ENCODE data around the gene DNAJC4.

The DNAJC4 gene

GRCh38 chr11:64226507-64227051 lies 3.8 kb upstream of the DNAJC4 start:
- peak overlapping the region; percentile 74 for H3K27ac ChIP-seq (ENCODE audit: low read depth, low read length, poor library complexity, severe bottlenecking)
- no peak overlapping the region for H2AFZ ChIP-seq (ENCODE audit: low read length)
- H3F3A ChIP-seq (ENCODE audit: insufficient read depth, low read length): no peaks in the 10 kb centered on the region
- H3K9me3 ChIP-seq (ENCODE audit: low read length): no peaks in the 10 kb centered on the region
- H3K4me1 ChIP-seq (ENCODE audit: insufficient read depth, low read length, severe bottlenecking): peaks cover 50% of the 10 kb centered on the region
- no peaks in the 10 kb centered on the region for H3K27me3 ChIP-seq (ENCODE audit: insufficient read depth, low read length)
- H3K4me2 ChIP-seq (ENCODE audit: low read length): peak overlapping the region; percentile 94
- no peak for TF ChIP-seq EZH2 (IDR thresholded peaks at IDR 0.05; ENCODE audit: borderline replicate concordance, low read length)
- TF ChIP-seq, protein P1, sequence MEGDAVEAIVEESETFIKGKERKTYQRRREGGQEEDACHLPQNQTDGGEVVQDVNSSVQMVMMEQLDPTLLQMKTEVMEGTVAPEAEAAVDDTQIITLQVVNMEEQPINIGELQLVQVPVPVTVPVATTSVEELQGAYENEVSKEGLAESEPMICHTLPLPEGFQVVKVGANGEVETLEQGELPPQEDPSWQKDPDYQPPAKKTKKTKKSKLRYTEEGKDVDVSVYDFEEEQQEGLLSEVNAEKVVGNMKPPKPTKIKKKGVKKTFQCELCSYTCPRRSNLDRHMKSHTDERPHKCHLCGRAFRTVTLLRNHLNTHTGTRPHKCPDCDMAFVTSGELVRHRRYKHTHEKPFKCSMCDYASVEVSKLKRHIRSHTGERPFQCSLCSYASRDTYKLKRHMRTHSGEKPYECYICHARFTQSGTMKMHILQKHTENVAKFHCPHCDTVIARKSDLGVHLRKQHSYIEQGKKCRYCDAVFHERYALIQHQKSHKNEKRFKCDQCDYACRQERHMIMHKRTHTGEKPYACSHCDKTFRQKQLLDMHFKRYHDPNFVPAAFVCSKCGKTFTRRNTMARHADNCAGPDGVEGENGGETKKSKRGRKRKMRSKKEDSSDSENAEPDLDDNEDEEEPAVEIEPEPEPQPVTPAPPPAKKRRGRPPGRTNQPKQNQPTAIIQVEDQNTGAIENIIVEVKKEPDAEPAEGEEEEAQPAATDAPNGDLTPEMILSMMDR (IDR thresholded peaks at IDR 0.05; ENCODE audit: low read length): no peak
- peak overlapping the region; percentile 90 for H3K4me3 ChIP-seq (ENCODE audit: low read depth, low read length, poor library complexity, severe bottlenecking)
- peaks cover 21% of the 10 kb centered on the region; the same call in 1 of the 2 replicates for H3K36me3 ChIP-seq (ENCODE audit: insufficient read depth, low read length)
- H3K9me2 ChIP-seq (ENCODE audit: low read depth, low read length): no peaks in the 10 kb centered on the region
- no peaks in the 10 kb centered on the region for H3K79me2 ChIP-seq (ENCODE audit: insufficient read depth, low read length)
- H3K9ac ChIP-seq (ENCODE audit: low read length): peak overlapping the region; percentile 99
- no peaks in the 10 kb centered on the region for H4K20me1 ChIP-seq (ENCODE audit: insufficient read depth, low read length)

GRCh38 chr11:64227405-64227956 lies 2.9 kb upstream of the DNAJC4 start:
- Histone ChIP-seq H3K4me1 (ENCODE audit: insufficient read depth, low read length, severe bottlenecking) (peaks cover 58% of the 10 kb centered on the region), H3F3A (ENCODE audit: insufficient read depth, low read length) (no peaks in the 10 kb centered on the region), H3K9ac (ENCODE audit: low read length) (peak overlapping the region; percentile 99; the same call in 1 of the 2 replicates), H3K27me3 (ENCODE audit: insufficient read depth, low read length) (no peaks in the 10 kb centered on the region), H2AFZ (ENCODE audit: low read length) (no peak overlapping the region), H3K9me3 (ENCODE audit: low read length) (no peaks in the 10 kb centered on the region), H3K4me2 (ENCODE audit: low read length) (peak overlapping the region; percentile 94), H3K79me2 (ENCODE audit: insufficient read depth, low read length) (no peaks in the 10 kb centered on the region), H3K36me3 (ENCODE audit: insufficient read depth, low read length) (peaks cover 20% of the 10 kb centered on the region; the same call in 1 of the 2 replicates), H4K20me1 (ENCODE audit: insufficient read depth, low read length) (no peaks in the 10 kb centered on the region), H3K9me2 (ENCODE audit: low read depth, low read length) (no peaks in the 10 kb centered on the region), H3K27ac (ENCODE audit: low read depth, low read length, poor library complexity, severe bottlenecking) (peak overlapping the region; percentile 74), H3K4me3 (ENCODE audit: low read depth, low read length, poor library complexity, severe bottlenecking) (peak overlapping the region; percentile 90)
- TF ChIP-seq, protein P1 (IDR thresholded peaks at IDR 0.05; ENCODE audit: low read length): no peak
- no peak for TF ChIP-seq EZH2 (IDR thresholded peaks at IDR 0.05; ENCODE audit: borderline replicate concordance, low read length)

DNA sequence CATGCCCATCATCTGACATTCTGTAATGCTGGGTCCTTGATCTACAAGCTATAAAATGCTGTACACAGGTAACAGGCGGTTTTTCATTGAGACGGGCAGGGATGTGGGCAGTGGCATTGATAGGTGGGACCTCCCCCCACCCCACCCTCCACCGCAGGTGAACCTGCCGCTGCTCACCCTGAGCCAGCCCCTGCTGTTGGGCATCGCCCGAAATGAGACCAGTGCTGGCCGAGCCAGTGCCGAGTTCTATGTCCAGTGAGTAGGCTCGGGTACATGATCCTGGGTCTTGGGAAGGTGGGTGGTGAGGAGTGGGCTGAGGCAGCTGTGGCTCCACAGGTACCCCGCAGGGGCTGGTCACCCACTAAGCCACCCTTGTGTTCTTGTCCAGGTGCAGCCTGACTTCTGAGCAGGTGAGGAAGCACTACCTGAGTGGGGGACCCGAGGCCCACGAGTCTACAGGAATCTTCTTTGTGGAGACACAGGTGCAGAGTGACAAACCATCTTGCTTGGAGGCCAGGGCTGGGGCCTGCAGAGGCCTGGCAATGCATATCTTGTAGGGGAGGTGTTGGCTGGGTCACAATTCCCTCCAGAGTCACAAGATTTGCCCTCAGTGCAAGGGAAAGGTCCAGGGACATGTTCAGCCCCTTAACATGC lies 1.1 kb upstream of the DNAJC4 start:
- Histone ChIP-seq H3K9ac (ENCODE audit: low read length) (peak overlapping the region; percentile 71; the same call in 1 of the 2 replicates), H2AFZ (ENCODE audit: low read length) (no peak overlapping the region), H3K4me2 (ENCODE audit: low read length) (peak overlapping the region; percentile 79), H3K27ac (ENCODE audit: low read depth, low read length, poor library complexity, severe bottlenecking) (peak overlapping the region; percentile 79), H4K20me1 (ENCODE audit: insufficient read depth, low read length) (no peaks in the 10 kb centered on the region), H3K27me3 (ENCODE audit: insufficient read depth, low read length) (no peaks in the 10 kb centered on the region), H3K9me3 (ENCODE audit: low read length) (no peaks in the 10 kb centered on the region), H3K36me3 (ENCODE audit: insufficient read depth, low read length) (peaks cover 4% of the 10 kb centered on the region; the same call in 1 of the 2 replicates), H3K9me2 (ENCODE audit: low read depth, low read length) (no peaks in the 10 kb centered on the region), H3K4me3 (ENCODE audit: low read depth, low read length, poor library complexity, severe bottlenecking) (peak overlapping the region; percentile 68), H3F3A (ENCODE audit: insufficient read depth, low read length) (no peaks in the 10 kb centered on the region), H3K4me1 (ENCODE audit: insufficient read depth, low read length, severe bottlenecking) (peaks cover 65% of the 10 kb centered on the region), H3K79me2 (ENCODE audit: insufficient read depth, low read length) (no peaks in the 10 kb centered on the region)
- TF ChIP-seq EZH2 (IDR thresholded peaks at IDR 0.05; ENCODE audit: borderline replicate concordance, low read length): no peak
- TF ChIP-seq, protein P1 (IDR thresholded peaks at IDR 0.05; ENCODE audit: low read length): no peak

All from OCI-LY1 (cell line).